Stimulated activated CD4-positive, alpha-beta T cell treated with anti-CD3 and anti-CD28 coated beads, Interleukin-12 subunit alpha, Interleukin-12 subunit beta, amount 100 ng/mL, for 48 hours (primary cell): ENCODE measurements around the gene FLYWCH1.

Experiments used
- DNase-seq, 3 donors: peaks; one replicate each; pipeline ENCODE4 v3.0.0-alpha.2; 2020; ENCODE audit warnings: low read depth in 2 of 3, low spot score in 1 of 3

The FLYWCH1 gene

GRCh38 chr16:2911638-2912329, at the start of gene FLYWCH1:
Gene FLYWCH1 (plus strand): TSS chr16:2911931. CDS start chr16:2929686, 17,755 bp downstream.
- DNase-seq: peak; percentile 98 to 99 (median 99)

GRCh38 chr16:2865651-2866050, 46.1 kb upstream of the FLYWCH1 start:
- DNase-seq: no peak

GRCh38 chr16:2866431-2866830, 45.3 kb upstream of the FLYWCH1 start:
- no peak for DNase-seq

GRCh38 chr16:2867661-2867986, 44.1 kb upstream of the FLYWCH1 start:
- no peak for DNase-seq

- peak; percentile 96 to 97 (median 97) for DNase-seq
Measured at GRCh38 chr16:2867987-2868789, 43.5 kb upstream of the FLYWCH1 start.

GRCh38 chr16:2871926-2872325, 39.8 kb upstream of the FLYWCH1 start:
- DNase-seq: no peak

- no peak for DNase-seq
Measured at GRCh38 chr16:2874032-2874911, 37.5 kb upstream of the FLYWCH1 start.

- peak; percentile 39 to 65 (median 49) for DNase-seq
Measured at GRCh38 chr16:2874912-2875362, 36.8 kb upstream of the FLYWCH1 start.

- no peak for DNase-seq
Measured at GRCh38 chr16:2879854-2880508, 31.8 kb upstream of the FLYWCH1 start.

GRCh38 chr16:2881783-2882649, 29.7 kb upstream of the FLYWCH1 start:
- DNase-seq: no peak

GRCh38 chr16:2882650-2883457, 28.9 kb upstream of the FLYWCH1 start, which contains the start of gene FLYWCH2:
Gene FLYWCH2 (plus strand): TSS chr16:2883215. CDS start chr16:2896450, 13,235 bp downstream.
- DNase-seq: peak; percentile 99 to 100 (median 100)

- no peak for DNase-seq
Measured at GRCh38 chr16:2883458-2883908, 28.2 kb upstream of the FLYWCH1 start.

GRCh38 chr16:2884041-2884451, 27.7 kb upstream of the FLYWCH1 start:
- no peak for DNase-seq

GRCh38 chr16:2894231-2894630, 17.5 kb upstream of the FLYWCH1 start:
- DNase-seq: no peak

- no peak for DNase-seq
Measured at GRCh38 chr16:2895813-2896212, 15.9 kb upstream of the FLYWCH1 start.

- no peak for DNase-seq
Measured at GRCh38 chr16:2896480-2897010, 15.2 kb upstream of the FLYWCH1 start.

- DNase-seq: no peak
Measured at GRCh38 chr16:2897110-2897509, 14.6 kb upstream of the FLYWCH1 start.

- DNase-seq: no peak
Measured at GRCh38 chr16:2898831-2899563, 12.7 kb upstream of the FLYWCH1 start.
